GM12891 (cell line): ENCODE data around the gene USP32.
"Not testable (repeated sequence)": the region's sequence is repeated elsewhere in the genome, so short reads cannot be mapped to it uniquely, and the experiment has no call there.

ENCODE experiments used
- PAX5 ChIP-seq: IDR thresholded peaks from 2 replicates; pipeline ENCODE4 v1.6.1; 2011; ENCODE audit warnings: low read length, moderate library complexity, mild to moderate bottlenecking; ENCODE audit not compliant: insufficient read depth, severe bottlenecking
- POLR2A ChIP-seq: IDR thresholded peaks from 2 replicates; pipeline ENCODE4 v1.6.1; 2011; ENCODE audit warnings: low read depth, low read length, control low read depth
- POLR2AphosphoS5 ChIP-seq: IDR thresholded peaks from 2 replicates; pipeline ENCODE4 v1.6.1; 2011; ENCODE audit warnings: low read depth, low read length, control low read depth
- POU2F2 ChIP-seq: IDR thresholded peaks from 2 replicates; pipeline ENCODE4 v1.6.1; 2011; ENCODE audit warnings: low read depth, mild to moderate bottlenecking, control low read depth, low read length, moderate library complexity
- SPI1 ChIP-seq: IDR thresholded peaks from 2 replicates; pipeline ENCODE4 v1.6.1; 2011; ENCODE audit warnings: low read depth, low read length, control low read depth
- TAF1 ChIP-seq: IDR thresholded peaks from 2 replicates; pipeline ENCODE4 v1.6.1; 2011; ENCODE audit warnings: low read depth, low read length, control low read depth

- TF ChIP-seq POLR2AphosphoS5, POLR2A, TAF1, SPI1, PAX5, POU2F2: not testable (repeated sequence)
Observed at GRCh38 chr17:60174767-60175166, 217.2 kb downstream of the USP32 start.
